IMR-90 (cell line): Measurements from ENCODE around the gene AKAP9. TPM values are rescaled to one million over a fixed set of nuclear protein-coding genes. Genes with fewer than 3 reads are reported as not detected.

Experiments
- ATAC-seq: fragments of 200-7000 bp; cut with Tn5 transposase; 2 replicates; pipeline ENCODE4 v1.9.1; 2020; ENCODE audit warnings: low read depth, mild to moderate bottlenecking, moderate library complexity
- BruUV-seq: library from RNA; stranded (reverse); fragments of 400-500 nt; replicated peaks from 2 replicates; lab custom pipeline; 2021; lab: Mats Ljungman, UMichigan
- CTCF ChIA-PET: fragments of 300-600 bp; formaldehyde crosslinking; extraction: SDS; loops from one replicate; lab custom pipeline; 2021; ENCODE audit warnings: antibody characterized with exemption; lab: Yijun Ruan, JAX
- POLR2A ChIA-PET: fragments of 300-600 bp; sonication (Branson Sonifier 250); formaldehyde crosslinking; loops from one replicate; lab custom pipeline; 2022; ENCODE audit warnings: antibody characterized with exemption; ENCODE audit not compliant: unreplicated experiment; lab: Charles Lee
- DNase-seq: peaks from one replicate; pipeline ENCODE4 v3.0.0; 2013
- H2AFZ ChIP-seq: replicated peaks from 2 replicates; pipeline ENCODE3; 2013; ENCODE audit warnings: low read length, mild to moderate bottlenecking; ENCODE audit not compliant: poor library complexity
- H2AK5ac ChIP-seq: 2 replicates; pipeline ENCODE4 v1.6.1; 2013; ENCODE audit warnings: low read depth, low read length, inconsistent platforms
- H2AK9ac ChIP-seq: replicated peaks from 2 replicates; pipeline ENCODE3; 2013; ENCODE audit warnings: mild to moderate bottlenecking, low read depth, low read length, moderate library complexity; ENCODE audit not compliant: poor library complexity
- H2BK120ac ChIP-seq: 2 replicates; pipeline ENCODE4 v1.6.1; 2013; ENCODE audit warnings: low read depth, low read length, inconsistent platforms
- H2BK15ac ChIP-seq: 3 replicates; pipeline ENCODE4 v1.6.1; 2013; ENCODE audit warnings: low read depth, low read length, inconsistent platforms
- H2BK20ac ChIP-seq: 2 replicates; pipeline ENCODE4 v1.6.1; 2013; ENCODE audit warnings: low read depth, mild to moderate bottlenecking, inconsistent platforms, low read length, moderate library complexity
- H2BK5ac ChIP-seq: 2 replicates; pipeline ENCODE4 v1.6.1; 2013; ENCODE audit warnings: mild to moderate bottlenecking, low read depth, low read length, inconsistent platforms; ENCODE audit not compliant: poor library complexity, severe bottlenecking
- H3K14ac ChIP-seq: replicated peaks from 2 replicates; pipeline ENCODE4 v1.6.1; 2013; ENCODE audit warnings: low read depth, low read length, inconsistent platforms
- H3K18ac ChIP-seq: 2 replicates; pipeline ENCODE4 v1.6.1; 2013; ENCODE audit warnings: low read depth, low read length, control low read depth
- H3K23ac ChIP-seq: 2 replicates; pipeline ENCODE4 v1.6.1; 2013; ENCODE audit warnings: low read depth, low read length, inconsistent platforms
- H3K27ac ChIP-seq: 2 replicates; pipeline ENCODE4 v1.5.1; 2013; ENCODE audit warnings: mild to moderate bottlenecking, control low read depth, low read length; ENCODE audit not compliant: insufficient read depth
- H3K27me3 ChIP-seq: 2 replicates; pipeline ENCODE4 v1.6.1; 2013; ENCODE audit warnings: low read length; ENCODE audit not compliant: control insufficient read depth, insufficient read depth
- H3K36me3 ChIP-seq: 2 replicates; pipeline ENCODE4 v1.6.1; 2013; ENCODE audit warnings: low read length, mixed read lengths; ENCODE audit not compliant: control insufficient read depth, insufficient read depth
- H3K4ac ChIP-seq: 2 replicates; pipeline ENCODE4 v1.6.1; 2013; ENCODE audit warnings: low read depth, low read length, inconsistent platforms
- H3K4me1 ChIP-seq: 2 replicates; pipeline ENCODE4 v1.6.1; 2013; ENCODE audit warnings: low read length, mixed read lengths; ENCODE audit not compliant: control insufficient read depth, insufficient read depth
- H3K4me2 ChIP-seq: 2 replicates; pipeline ENCODE4 v1.6.1; 2013; ENCODE audit warnings: low read depth, mild to moderate bottlenecking, control low read depth, low read length, moderate library complexity
- H3K4me3 ChIP-seq: 2 replicates; pipeline ENCODE4 v1.5.1; 2013; ENCODE audit warnings: low read depth, mild to moderate bottlenecking, control low read depth, low read length, moderate library complexity; ENCODE audit not compliant: insufficient read depth
- H3K56ac ChIP-seq: 2 replicates; pipeline ENCODE4 v1.6.1; 2013; ENCODE audit warnings: low read length, inconsistent platforms; ENCODE audit not compliant: insufficient read depth; ENCODE audit errors: extremely low read depth
- H3K79me1 ChIP-seq, 2 experiments: 2 replicates each; pipeline ENCODE4 v1.6.1; 2013; ENCODE audit warnings: low read length in 2 of 2, inconsistent platforms in 1 of 2, low read depth in 1 of 2
- H3K9ac ChIP-seq: 2 replicates; pipeline ENCODE4 v1.6.1; 2013; ENCODE audit warnings: low read depth, low read length, control low read depth
- H3K9me1 ChIP-seq: 2 replicates; pipeline ENCODE4 v1.6.1; 2013; ENCODE audit warnings: low read length, inconsistent platforms; ENCODE audit not compliant: insufficient read depth
- H3K9me3 ChIP-seq: 2 replicates; pipeline ENCODE4 v1.6.1; 2013; ENCODE audit warnings: low read length; ENCODE audit not compliant: control insufficient read depth, insufficient read depth
- H4K20me1 ChIP-seq: 2 replicates; pipeline ENCODE4 v1.6.1; 2013; ENCODE audit warnings: low read length, inconsistent platforms; ENCODE audit not compliant: insufficient read depth
- H4K5ac ChIP-seq: 2 replicates; pipeline ENCODE4 v1.6.1; 2013; ENCODE audit warnings: mild to moderate bottlenecking, low read depth, low read length, control low read depth
- H4K8ac ChIP-seq, 2 experiments: 2 replicates each; pipeline ENCODE4 v1.6.1; 2013; ENCODE audit warnings: low read depth in 2 of 2, low read length in 2 of 2, control low read depth in 1 of 2, inconsistent platforms in 1 of 2
- H4K91ac ChIP-seq: 2 replicates; pipeline ENCODE4 v1.6.1; 2013; ENCODE audit warnings: low read depth, low read length, inconsistent platforms; ENCODE audit not compliant: insufficient read depth
- BHLHE40 ChIP-seq: fragments of 150-350 bp; IDR thresholded peaks from 2 replicates; pipeline ENCODE4 v1.6.1; 2016; ENCODE audit warnings: mild to moderate bottlenecking, low read depth, low read length
- CEBPB ChIP-seq: IDR thresholded peaks from 2 replicates; pipeline ENCODE4 v1.6.1; 2012; ENCODE audit warnings: low read depth, low read length, improper control_type of control experiment
- CHD1 ChIP-seq: IDR thresholded peaks from 2 replicates; pipeline ENCODE4 v1.6.1; 2012; ENCODE audit warnings: low read depth, low read length, improper control_type of control experiment
- FOS ChIP-seq: fragments of 150-350 bp; IDR thresholded peaks from 2 replicates; pipeline ENCODE4 v1.6.1; 2016; ENCODE audit warnings: low read depth, low read length
- MXI1 ChIP-seq: IDR thresholded peaks from 2 replicates; pipeline ENCODE4 v1.6.1; 2012; ENCODE audit warnings: low read depth, mild to moderate bottlenecking, low read length, moderate library complexity, borderline replicate concordance
- NFE2L2 ChIP-seq: fragments of 150-350 bp; IDR thresholded peaks from 2 replicates; pipeline ENCODE4 v1.6.1; 2016; ENCODE audit warnings: low read depth, mild to moderate bottlenecking, low read length
- POLR2A ChIP-seq: IDR thresholded peaks from 2 replicates; pipeline ENCODE4 v1.6.1; 2012; ENCODE audit warnings: mild to moderate bottlenecking, low read depth, low read length
- RAD21 ChIP-seq: IDR thresholded peaks from 2 replicates; pipeline ENCODE4 v1.6.1; 2012; ENCODE audit warnings: low read length, improper control_type of control experiment
- dilution Hi-C: fragments of 300-500 bp; cut with HindIII; formaldehyde crosslinking; loops from one replicate; pipeline ENCODE4 v1.14.3; 2018; ENCODE audit warnings: low sequenced_read_pairs; ENCODE audit not compliant: unreplicated experiment
- in situ Hi-C: fragments of 300-500 bp; cut with MboI; formaldehyde crosslinking; loops from 3 replicates; pipeline ENCODE4 v1.14.3; 2019; ENCODE audit warnings: low sequenced_read_pairs, inconsistent platforms, mixed read lengths
- intact Hi-C: fragments of 100-400 bp; cut with micrococcal nuclease; formaldehyde crosslinking; loops from 2 replicates; pipeline ENCODE4 v1.10.0; 2022
- polyA plus RNA-seq, 3 experiments: library from polyadenylated mRNA; depleted of rRNA; stranded (reverse); fragments of >200 nt; gene quantifications; 2 replicates each; pipeline ENCODE4 v1.2.3, GENCODE V29; 2012; ENCODE audit warnings: low replicate concordance in 1 of 3
- total RNA-seq: library from RNA; depleted of rRNA; stranded (reverse); fragments of >200 nt; gene quantifications from 2 replicates; pipeline ENCODE4 v1.2.3, GENCODE V29; 2012
- TF ChIP-seq, protein P1 (sequence below): conservative IDR thresholded peaks from 2 replicates; pipeline ENCODE4 v1.5.1; 2012; ENCODE audit warnings: mild to moderate bottlenecking, low read depth, low read length, improper control_type of control experiment

The AKAP9 gene
- total and polyA plus RNA-seq, 2 of the 4 experiments (the other 2 are of a cell fraction): 9.7 to 25.3 TPM

DNA sequence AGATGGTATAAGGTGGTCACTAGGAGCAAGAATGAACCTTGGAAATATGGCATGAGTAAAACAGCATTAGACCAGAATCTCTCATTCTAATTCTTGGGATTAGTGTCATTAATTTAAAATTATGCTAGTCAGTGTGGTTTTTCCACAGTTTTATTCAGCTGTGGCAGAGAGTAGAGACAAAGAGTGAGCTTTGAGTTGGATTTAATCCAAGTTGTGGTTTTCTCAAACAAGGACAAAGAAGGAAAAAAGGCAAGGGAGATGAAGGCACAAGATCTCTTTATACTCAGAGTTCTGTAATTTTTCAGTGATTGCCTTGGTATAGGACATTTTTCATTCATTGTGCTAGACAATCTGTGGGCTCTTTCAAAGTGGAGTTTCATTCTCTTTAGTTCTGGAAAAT is 28.2 kb upstream of the AKAP9 start:
- Histone ChIP-seq H3K18ac (no peak overlapping the region), H3K79me1 (no peaks in the 10 kb centered on the region), H2AK5ac (no peak overlapping the region), H4K5ac (peak overlapping the region; percentile 56; the same call in 1 of the 2 replicates), H3K23ac (no peak overlapping the region), H2BK20ac (no peak overlapping the region), H3K9me3 (no peaks in the 10 kb centered on the region), H3K27me3 (no peaks in the 10 kb centered on the region), H3K27ac (no peak overlapping the region), H4K20me1 (no peaks in the 10 kb centered on the region), H3K4me2 (no peak overlapping the region), H3K14ac (no peak overlapping the region), H3K4ac (no peak overlapping the region), H4K91ac (no peak overlapping the region), H2BK120ac (no peak overlapping the region), H2AK9ac (no peak overlapping the region), H3K36me3 (no peaks in the 10 kb centered on the region), H3K4me3 (no peak overlapping the region), H4K8ac (no peak overlapping the region; a peak in 1 of 4 replicates), H2BK15ac (no peak overlapping the region), H2BK5ac (no peak overlapping the region), H3K9ac (no peak overlapping the region), H3K4me1 (peaks cover 7% of the 10 kb centered on the region), H3K56ac (no peak overlapping the region), H2AFZ (no peak overlapping the region), H3K9me1 (no peaks in the 10 kb centered on the region)
- BruUV-seq: no TSS peak
- TF ChIP-seq RAD21: no peak
- TF ChIP-seq CEBPB: no peak
- TF ChIP-seq BHLHE40: no peak
- TF ChIP-seq CHD1: no peak
- no peak for TF ChIP-seq MXI1
- TF ChIP-seq FOS: no peak
- TF ChIP-seq NFE2L2: no peak
- TF ChIP-seq, protein P1, sequence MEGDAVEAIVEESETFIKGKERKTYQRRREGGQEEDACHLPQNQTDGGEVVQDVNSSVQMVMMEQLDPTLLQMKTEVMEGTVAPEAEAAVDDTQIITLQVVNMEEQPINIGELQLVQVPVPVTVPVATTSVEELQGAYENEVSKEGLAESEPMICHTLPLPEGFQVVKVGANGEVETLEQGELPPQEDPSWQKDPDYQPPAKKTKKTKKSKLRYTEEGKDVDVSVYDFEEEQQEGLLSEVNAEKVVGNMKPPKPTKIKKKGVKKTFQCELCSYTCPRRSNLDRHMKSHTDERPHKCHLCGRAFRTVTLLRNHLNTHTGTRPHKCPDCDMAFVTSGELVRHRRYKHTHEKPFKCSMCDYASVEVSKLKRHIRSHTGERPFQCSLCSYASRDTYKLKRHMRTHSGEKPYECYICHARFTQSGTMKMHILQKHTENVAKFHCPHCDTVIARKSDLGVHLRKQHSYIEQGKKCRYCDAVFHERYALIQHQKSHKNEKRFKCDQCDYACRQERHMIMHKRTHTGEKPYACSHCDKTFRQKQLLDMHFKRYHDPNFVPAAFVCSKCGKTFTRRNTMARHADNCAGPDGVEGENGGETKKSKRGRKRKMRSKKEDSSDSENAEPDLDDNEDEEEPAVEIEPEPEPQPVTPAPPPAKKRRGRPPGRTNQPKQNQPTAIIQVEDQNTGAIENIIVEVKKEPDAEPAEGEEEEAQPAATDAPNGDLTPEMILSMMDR: no peak
- no peak for TF ChIP-seq POLR2A
- intact Hi-C loops: no loop called here
- dilution Hi-C loops: no loop called here
- ChIA-PET POLR2A (no interaction called here), CTCF (interaction anchor here (1.7 kb wide), 1 partner anchor 32 kb away, joined by 4 read pairs; the partner anchor contains the start of gene MTERF1)
- in situ Hi-C loops: no loop called here
- ATAC-seq: no peak
- DNase-seq: peak; percentile 5
